ENCODE results near the gene MLXIPL. TPM values are rescaled to one million over a fixed set of nuclear protein-coding genes. Genes with fewer than 3 reads are reported as not detected.

Gene MLXIPL
- total RNA-seq, 1 experiment from 2014 or later, result 20.6 TPM

GRCh38 chr7:73578342-73579128, 45.8 kb downstream of the MLXIPL start, which contains the start of gene TBL2:
Gene TBL2, minus strand, starts transcription at chr7:73578579. Its CDS starts 30 bp downstream, at chr7:73578549.
- POLR2A ChIA-PET (ENCODE audit: low non-redundant PET), result interaction anchor here (0.6 to 0.8 kb wide), 3 partner anchors 46 to 128 kb away, joined by 4 to 11 read pairs (median 6); partner anchors contain the start of gene MLXIPL
- no peak for TF ChIP-seq EZH2 (IDR thresholded peaks at IDR 0.05; ENCODE audit: borderline replicate concordance, low read depth, low read length, poor library complexity, severe bottlenecking)
- TF ChIP-seq CTCF (conservative IDR thresholded peaks at IDR 0.05; ENCODE audit: low read depth, low read length), result peak; percentile 30; the same call in 1 of the 2 replicates
- intact Hi-C loops (cut with micrococcal nuclease; ENCODE audit: unreplicated experiment), result no loop called here
- Histone ChIP-seq H3K27ac (ENCODE audit: low read depth, low read length, poor library complexity, severe bottlenecking) (peak within 1 kb of the TSS; percentile 87), H3K4me1 (ENCODE audit: insufficient read depth, low read length, poor library complexity, severe bottlenecking) (peaks cover 16% of the 10 kb centered on the region), H3K9me3 (ENCODE audit: low read depth, low read length, poor library complexity, severe bottlenecking) (no peaks in the 10 kb centered on the region), H3K4me3 (ENCODE audit: low read depth, low read length, poor library complexity, severe bottlenecking) (peak within 1 kb of the TSS; percentile 71), H3K36me3 (ENCODE audit: insufficient read depth, low read length, poor library complexity, severe bottlenecking) (peaks cover 15% of the 10 kb centered on the region), H3K27me3 (replicated peaks; ENCODE audit: insufficient read depth, low read depth, low read length, poor library complexity) (no peaks in the 10 kb centered on the region)
- CTCF ChIA-PET, result interaction anchor here (0.6 kb wide), 2 partner anchors 28 to 153 kb away, joined by 4 to 5 read pairs; no protein-coding TSS in a partner anchor
- peak; percentile 100 for DNase-seq (ENCODE audit: low spot score)
- BruUV-seq (replicated peaks), result no TSS peak

- Histone ChIP-seq H3K4me1 (ENCODE audit: insufficient read depth, low read length, poor library complexity, severe bottlenecking) (peaks cover 16% of the 10 kb centered on the region), H3K36me3 (ENCODE audit: insufficient read depth, low read length, poor library complexity, severe bottlenecking) (peaks cover 22% of the 10 kb centered on the region)
These were observed 46.5 kb downstream of the MLXIPL start for GRCh38 chr7:73577627-73578341.

More at GRCh38 chr7:73577627-73578341, 46.5 kb downstream of the MLXIPL start:
- H3K27me3 ChIP-seq (replicated peaks; ENCODE audit: insufficient read depth, low read depth, low read length, poor library complexity), result no peaks in the 10 kb centered on the region
- H3K27ac ChIP-seq (ENCODE audit: low read depth, low read length, poor library complexity, severe bottlenecking), result peak overlapping the region; percentile 87
- no peak for DNase-seq (ENCODE audit: low spot score)
- ChIA-PET POLR2A (ENCODE audit: low non-redundant PET) (interaction anchor here (0.6 to 0.8 kb wide), 3 partner anchors 47 to 128 kb away, joined by 4 to 11 read pairs (median 6); partner anchors contain the start of gene MLXIPL), CTCF (interaction anchor here (0.6 kb wide), 1 partner anchor 28 kb away, joined by 4 read pairs; no protein-coding TSS in a partner anchor)
- no peak for TF ChIP-seq EZH2 (IDR thresholded peaks at IDR 0.05; ENCODE audit: borderline replicate concordance, low read depth, low read length, poor library complexity, severe bottlenecking)
- no peak for TF ChIP-seq CTCF (conservative IDR thresholded peaks at IDR 0.05; ENCODE audit: low read depth, low read length)
- BruUV-seq (replicated peaks), result TSS peak; percentile 67
- intact Hi-C loops (cut with micrococcal nuclease; ENCODE audit: unreplicated experiment), result no loop called here
- H3K9me3 ChIP-seq (ENCODE audit: low read depth, low read length, poor library complexity, severe bottlenecking), result no peaks in the 10 kb centered on the region
- H3K4me3 ChIP-seq (ENCODE audit: low read depth, low read length, poor library complexity, severe bottlenecking), result peak overlapping the region; percentile 71
